ENCODE results near the gene VCP. TPM values are rescaled to one million over a fixed set of nuclear protein-coding genes. Genes with fewer than 3 reads are reported as not detected.
A peak's percentile ranks its signal among the peaks of the same experiment; 100 is the strongest.

The VCP gene
- total RNA-seq, 3 donors from 2014 or later (not counting 1 experiment from before 2014, with no cell fraction given) = 303 to 338 (median 322) TPM

DNA sequence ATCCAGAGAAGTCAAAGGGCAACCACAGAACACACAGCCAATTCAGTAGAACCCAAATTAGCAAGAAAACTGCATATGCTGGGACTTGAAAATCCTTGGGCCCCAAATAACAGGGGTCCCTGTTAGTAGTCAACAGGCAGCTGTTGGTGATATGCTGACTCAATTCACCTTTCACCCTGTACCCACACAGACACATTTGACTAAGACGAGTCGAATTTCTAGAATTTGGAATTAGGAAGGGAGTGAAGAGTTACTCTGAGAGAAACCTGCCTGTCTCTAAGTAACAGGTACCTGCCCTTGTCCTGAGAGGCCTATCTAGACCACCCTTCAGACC is 821 bp upstream of the VCP start:
- no peaks in the 10 kb centered on the region for H3K27me3 Mint-ChIP-seq (ENCODE audit: low read depth in 2 of 2)
- H3K27me3 ChIP-seq (ENCODE audit: control insufficient read depth, insufficient read depth, low read length) = no peaks in the 10 kb centered on the region
- H3K4me3 ChIP-seq (ENCODE audit: low read length) = no peak overlapping the region
- TF ChIP-seq CTCF (IDR thresholded peaks at IDR 0.05) = no peak
- peak overlapping the region; percentile 96 for H3K27ac ChIP-seq (ENCODE audit: low read length)
- H3K27ac Mint-ChIP-seq = peak overlapping the region; percentile 88 to 94
- ATAC-seq = no peak
- H3K4me3 Mint-ChIP-seq = peak overlapping the region; percentile 88
- H3K9me3 ChIP-seq (ENCODE audit: control insufficient read depth, insufficient read depth, low read length) = no peaks in the 10 kb centered on the region
- no peaks in the 10 kb centered on the region for H3K9me3 Mint-ChIP-seq
- peaks cover 9% of the 10 kb centered on the region for H3K36me3 ChIP-seq (ENCODE audit: control insufficient read depth, insufficient read depth, low read length)
- peaks cover 42 to 50% of the 10 kb centered on the region in 2 donors for H3K4me1 Mint-ChIP-seq
- peaks cover 32% of the 10 kb centered on the region for H3K4me1 ChIP-seq (ENCODE audit: control insufficient read depth, insufficient read depth, low read length)
- H3K36me3 Mint-ChIP-seq = no peaks in the 10 kb centered on the region
- no CpG with 5 or more reads among the region's 2 CpGs for WGBS (ENCODE audit: insufficient coverage)
- no peak for DNase-seq
- intact Hi-C loops (cut with micrococcal nuclease) = loop anchor here (2.0 kb wide), 2 partner anchors 30 to 532 kb away; partner anchors contain the start of genes STOML2 and TESK1

DNA sequence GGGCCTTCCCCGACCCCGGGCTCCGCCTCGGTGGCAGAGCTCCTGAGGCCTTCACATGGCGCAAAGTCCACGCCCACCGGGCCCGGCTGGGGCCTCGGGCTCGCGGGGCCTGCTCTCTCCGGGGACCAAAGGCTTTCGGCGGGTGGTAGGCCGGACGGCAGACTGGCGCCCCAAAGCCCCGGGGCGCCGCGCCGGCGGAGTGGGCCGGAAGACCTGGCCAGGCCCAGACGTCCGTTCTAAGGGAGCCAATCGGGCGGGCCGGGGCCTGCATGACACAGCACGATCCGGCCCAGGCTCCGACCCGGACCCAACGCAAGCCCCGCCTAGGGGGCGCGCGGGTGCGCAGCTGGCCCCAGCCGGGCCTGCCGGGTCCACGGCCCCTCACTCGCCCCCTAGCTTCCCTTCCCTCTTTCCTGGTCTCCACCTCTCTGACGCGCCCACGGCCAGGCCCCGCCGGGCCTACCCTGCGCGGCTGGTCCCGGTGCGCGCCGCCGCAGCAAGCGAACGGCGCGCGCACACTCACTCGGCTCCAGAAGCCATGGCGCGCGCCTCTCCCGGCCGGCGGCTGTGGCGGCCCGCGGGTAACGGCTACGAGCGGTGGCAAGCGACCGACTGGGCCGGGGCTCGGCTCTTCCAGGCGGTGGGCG is 488 bp downstream of the VCP start:
- Histone ChIP-seq H3K27ac (ENCODE audit: low read length) (peak overlapping the region; percentile 96), H3K4me3 (ENCODE audit: low read length) (peak overlapping the region; percentile 74), H3K4me1 (ENCODE audit: control insufficient read depth, insufficient read depth, low read length) (peaks cover 42% of the 10 kb centered on the region), H3K9me3 (ENCODE audit: control insufficient read depth, insufficient read depth, low read length) (no peaks in the 10 kb centered on the region), H3K36me3 (ENCODE audit: control insufficient read depth, insufficient read depth, low read length) (peaks cover 22% of the 10 kb centered on the region), H3K27me3 (ENCODE audit: control insufficient read depth, insufficient read depth, low read length) (no peaks in the 10 kb centered on the region)
- TF ChIP-seq CTCF (IDR thresholded peaks at IDR 0.05) = peak; percentile 34
- peak overlapping the region; percentile 88 to 94 for H3K27ac Mint-ChIP-seq
- H3K4me3 Mint-ChIP-seq = peak overlapping the region; percentile 88
- H3K36me3 Mint-ChIP-seq = no peaks in the 10 kb centered on the region
- intact Hi-C loops (cut with micrococcal nuclease) = loop anchor here (1.0 to 2.0 kb wide), 5 partner anchors 24 to 533 kb away; partner anchors contain the start of genes ATOSB, DNAJB5, PIGO and STOML2
- peak; percentile 67 to 85 (median 73) for ATAC-seq
- no peaks in the 10 kb centered on the region for H3K9me3 Mint-ChIP-seq
- DNase-seq = peak; percentile 82 to 83
- peaks cover 52 to 57% of the 10 kb centered on the region in 2 donors for H3K4me1 Mint-ChIP-seq
- under 1% methylated on average over 79 of the region's 79 CpGs for WGBS (ENCODE audit: insufficient coverage)
- no peaks in the 10 kb centered on the region for H3K27me3 Mint-ChIP-seq (ENCODE audit: low read depth in 2 of 2)

- Mint-ChIP-seq H3K36me3 (no peaks in the 10 kb centered on the region), H3K9me3 (no peaks in the 10 kb centered on the region), H3K27ac (peak overlapping the region; percentile 88 to 94), H3K27me3 (ENCODE audit: low read depth in 2 of 2) (no peaks in the 10 kb centered on the region), H3K4me1 (peaks cover 57 to 61% of the 10 kb centered on the region in 2 donors), H3K4me3 (peak overlapping the region; percentile 88)
- Histone ChIP-seq H3K9me3 (ENCODE audit: control insufficient read depth, insufficient read depth, low read length) (no peaks in the 10 kb centered on the region), H3K4me1 (ENCODE audit: control insufficient read depth, insufficient read depth, low read length) (peaks cover 42% of the 10 kb centered on the region), H3K4me3 (ENCODE audit: low read length) (peak overlapping the region; percentile 74), H3K36me3 (ENCODE audit: control insufficient read depth, insufficient read depth, low read length) (peaks cover 29% of the 10 kb centered on the region), H3K27me3 (ENCODE audit: control insufficient read depth, insufficient read depth, low read length) (no peaks in the 10 kb centered on the region), H3K27ac (ENCODE audit: low read length) (peak overlapping the region; percentile 96)
- no peak for ATAC-seq
- peak in 1 of 2 donors; percentile 31 for DNase-seq
- under 1% methylated on average over 17 of the region's 20 CpGs for WGBS (ENCODE audit: insufficient coverage)
- intact Hi-C loops (cut with micrococcal nuclease) = no loop called here
- no peak for TF ChIP-seq CTCF (IDR thresholded peaks at IDR 0.05)
Observed at GRCh38 chr9:35070823-35071813, 1.3 kb downstream of the VCP start.
